ENCODE results near the gene AHCYL2. TPM values are rescaled to one million over a fixed set of nuclear protein-coding genes. Genes with fewer than 3 reads are reported as not detected.
A peak's percentile ranks its signal among the peaks of the same experiment; 100 is the strongest.

AHCYL2 gene
- total and polyA plus RNA-seq, 4 donors, result 44.6 to 138 (median 69.0) TPM

GRCh38 chr7:129371487-129371886 is 146.7 kb downstream of the AHCYL2 start:
- H3K27me3 ChIP-seq (ENCODE audit: control insufficient read depth, insufficient read depth, low read length), result no peaks in the 10 kb centered on the region
- no peak overlapping the region for H3K27ac ChIP-seq (ENCODE audit: low read depth, low read length)
- no peaks in the 10 kb centered on the region for H3K36me3 ChIP-seq (ENCODE audit: control insufficient read depth, insufficient read depth, low read length)
- H3K4me3 ChIP-seq (ENCODE audit: low read depth, low read length), result no peak overlapping the region
- peaks cover 16% of the 10 kb centered on the region for H3K4me1 ChIP-seq (ENCODE audit: control insufficient read depth, insufficient read depth, low read length)
- no peak for DNase-seq (ENCODE audit: low read depth in 4 of 6, low spot score in 6 of 6)
- no CpG with 5 or more reads among the region's 3 CpGs for WGBS (ENCODE audit: insufficient coverage)
- no peaks in the 10 kb centered on the region for H3K9me3 ChIP-seq (ENCODE audit: control insufficient read depth, insufficient read depth, low read length)

GRCh38 chr7:129373651-129374428 is 149.0 kb downstream of the AHCYL2 start:
- DNase-seq (ENCODE audit: low read depth in 4 of 6, low spot score in 6 of 6), result no peak
- H3K27me3 ChIP-seq (ENCODE audit: control insufficient read depth, insufficient read depth, low read length), result no peaks in the 10 kb centered on the region
- no peaks in the 10 kb centered on the region for H3K36me3 ChIP-seq (ENCODE audit: control insufficient read depth, insufficient read depth, low read length)
- H3K4me1 ChIP-seq (ENCODE audit: control insufficient read depth, insufficient read depth, low read length), result peaks cover 4% of the 10 kb centered on the region
- no peak overlapping the region for H3K4me3 ChIP-seq (ENCODE audit: low read depth, low read length)
- H3K9me3 ChIP-seq (ENCODE audit: control insufficient read depth, insufficient read depth, low read length), result no peaks in the 10 kb centered on the region
- H3K27ac ChIP-seq (ENCODE audit: low read depth, low read length), result no peak overlapping the region
- 100% methylated on average over 1 of the region's 3 CpGs for WGBS (ENCODE audit: insufficient coverage)

GRCh38 chr7:129375141-129375938 is 150.5 kb downstream of the AHCYL2 start:
- peaks cover 4% of the 10 kb centered on the region for H3K4me1 ChIP-seq (ENCODE audit: control insufficient read depth, insufficient read depth, low read length)
- H3K9me3 ChIP-seq (ENCODE audit: control insufficient read depth, insufficient read depth, low read length), result no peaks in the 10 kb centered on the region
- no peaks in the 10 kb centered on the region for H3K36me3 ChIP-seq (ENCODE audit: control insufficient read depth, insufficient read depth, low read length)
- no peak overlapping the region for H3K4me3 ChIP-seq (ENCODE audit: low read depth, low read length)
- DNase-seq (ENCODE audit: low read depth in 4 of 6, low spot score in 6 of 6), result peak in 2 of 6 donors; percentile 38 to 40
- 61% methylated on average over 2 of the region's 2 CpGs for WGBS (ENCODE audit: insufficient coverage)
- no peaks in the 10 kb centered on the region for H3K27me3 ChIP-seq (ENCODE audit: control insufficient read depth, insufficient read depth, low read length)
- no peak overlapping the region for H3K27ac ChIP-seq (ENCODE audit: low read depth, low read length)

- Histone ChIP-seq H3K27ac (ENCODE audit: low read depth, low read length) (no peak overlapping the region), H3K9me3 (ENCODE audit: control insufficient read depth, insufficient read depth, low read length) (no peaks in the 10 kb centered on the region), H3K4me3 (ENCODE audit: low read depth, low read length) (no peak overlapping the region), H3K4me1 (ENCODE audit: control insufficient read depth, insufficient read depth, low read length) (peaks cover 4% of the 10 kb centered on the region), H3K27me3 (ENCODE audit: control insufficient read depth, insufficient read depth, low read length) (no peaks in the 10 kb centered on the region), H3K36me3 (ENCODE audit: control insufficient read depth, insufficient read depth, low read length) (no peaks in the 10 kb centered on the region)
- 88% methylated on average over 1 of the region's 6 CpGs for WGBS (ENCODE audit: insufficient coverage)
- DNase-seq (ENCODE audit: low read depth in 4 of 6, low spot score in 6 of 6), result peak in 2 of 6 donors; percentile 23 to 53
Measured at GRCh38 chr7:129376076-129376777, 151.4 kb downstream of the AHCYL2 start.

- Histone ChIP-seq H3K4me3 (ENCODE audit: low read depth, low read length) (no peak overlapping the region), H3K27me3 (ENCODE audit: control insufficient read depth, insufficient read depth, low read length) (no peaks in the 10 kb centered on the region), H3K4me1 (ENCODE audit: control insufficient read depth, insufficient read depth, low read length) (peaks cover 4% of the 10 kb centered on the region), H3K36me3 (ENCODE audit: control insufficient read depth, insufficient read depth, low read length) (no peaks in the 10 kb centered on the region), H3K27ac (ENCODE audit: low read depth, low read length) (no peak overlapping the region), H3K9me3 (ENCODE audit: control insufficient read depth, insufficient read depth, low read length) (no peaks in the 10 kb centered on the region)
- WGBS (ENCODE audit: insufficient coverage), result 83% methylated on average over 2 of the region's 6 CpGs
- peak in 1 of 6 donors; percentile 73 for DNase-seq (ENCODE audit: low read depth in 4 of 6, low spot score in 6 of 6)
Measured at GRCh38 chr7:129376778-129377700, 152.2 kb downstream of the AHCYL2 start.

- Histone ChIP-seq H3K9me3 (ENCODE audit: control insufficient read depth, insufficient read depth, low read length) (no peaks in the 10 kb centered on the region), H3K27me3 (ENCODE audit: control insufficient read depth, insufficient read depth, low read length) (no peaks in the 10 kb centered on the region), H3K36me3 (ENCODE audit: control insufficient read depth, insufficient read depth, low read length) (peaks cover 5% of the 10 kb centered on the region), H3K4me3 (ENCODE audit: low read depth, low read length) (no peak overlapping the region), H3K4me1 (ENCODE audit: control insufficient read depth, insufficient read depth, low read length) (no peaks in the 10 kb centered on the region), H3K27ac (ENCODE audit: low read depth, low read length) (no peak overlapping the region)
- DNase-seq (ENCODE audit: low read depth in 4 of 6, low spot score in 6 of 6), result no peak
- 94% methylated on average over 8 of the region's 9 CpGs for WGBS (ENCODE audit: insufficient coverage)
Measured at GRCh38 chr7:129381710-129382484, 157.1 kb downstream of the AHCYL2 start.

GRCh38 chr7:129383542-129384132 is 158.8 kb downstream of the AHCYL2 start:
- no peaks in the 10 kb centered on the region for H3K27me3 ChIP-seq (ENCODE audit: control insufficient read depth, insufficient read depth, low read length)
- H3K4me1 ChIP-seq (ENCODE audit: control insufficient read depth, insufficient read depth, low read length), result peaks cover 4% of the 10 kb centered on the region
- H3K36me3 ChIP-seq (ENCODE audit: control insufficient read depth, insufficient read depth, low read length), result peaks cover 5% of the 10 kb centered on the region
- no peak for DNase-seq (ENCODE audit: low read depth in 4 of 6, low spot score in 6 of 6)
- no peak overlapping the region for H3K27ac ChIP-seq (ENCODE audit: low read depth, low read length)
- H3K9me3 ChIP-seq (ENCODE audit: control insufficient read depth, insufficient read depth, low read length), result no peaks in the 10 kb centered on the region
- WGBS (ENCODE audit: insufficient coverage), result 57% methylated on average over 3 of the region's 3 CpGs
- no peak overlapping the region for H3K4me3 ChIP-seq (ENCODE audit: low read depth, low read length)

GRCh38 chr7:129385116-129385515 is 160.3 kb downstream of the AHCYL2 start:
- H3K4me1 ChIP-seq (ENCODE audit: control insufficient read depth, insufficient read depth, low read length), result peaks cover 4% of the 10 kb centered on the region
- no peak overlapping the region for H3K27ac ChIP-seq (ENCODE audit: low read depth, low read length)
- no peak overlapping the region for H3K4me3 ChIP-seq (ENCODE audit: low read depth, low read length)
- H3K9me3 ChIP-seq (ENCODE audit: control insufficient read depth, insufficient read depth, low read length), result no peaks in the 10 kb centered on the region
- DNase-seq (ENCODE audit: low read depth in 4 of 6, low spot score in 6 of 6), result peak in 1 of 6 donors; percentile 11
- no CpG with 5 or more reads among the region's 1 CpG for WGBS (ENCODE audit: insufficient coverage)
- H3K27me3 ChIP-seq (ENCODE audit: control insufficient read depth, insufficient read depth, low read length), result no peaks in the 10 kb centered on the region
- H3K36me3 ChIP-seq (ENCODE audit: control insufficient read depth, insufficient read depth, low read length), result peaks cover 5% of the 10 kb centered on the region
